GM19468 (cell line): Measurements from ENCODE around the gene PRKCH.

ENCODE experiments used
- ATAC-seq: cut with Tn5 transposase; IDR thresholded peaks from one replicate; pipeline ENCODE4 v1.9.1; 2021; ENCODE audit warnings: mild to moderate bottlenecking, moderate library complexity, moderate number of reproducible peaks; ENCODE audit not compliant: unreplicated experiment; ENCODE audit errors: extremely low read depth

PRKCH gene

DNA sequence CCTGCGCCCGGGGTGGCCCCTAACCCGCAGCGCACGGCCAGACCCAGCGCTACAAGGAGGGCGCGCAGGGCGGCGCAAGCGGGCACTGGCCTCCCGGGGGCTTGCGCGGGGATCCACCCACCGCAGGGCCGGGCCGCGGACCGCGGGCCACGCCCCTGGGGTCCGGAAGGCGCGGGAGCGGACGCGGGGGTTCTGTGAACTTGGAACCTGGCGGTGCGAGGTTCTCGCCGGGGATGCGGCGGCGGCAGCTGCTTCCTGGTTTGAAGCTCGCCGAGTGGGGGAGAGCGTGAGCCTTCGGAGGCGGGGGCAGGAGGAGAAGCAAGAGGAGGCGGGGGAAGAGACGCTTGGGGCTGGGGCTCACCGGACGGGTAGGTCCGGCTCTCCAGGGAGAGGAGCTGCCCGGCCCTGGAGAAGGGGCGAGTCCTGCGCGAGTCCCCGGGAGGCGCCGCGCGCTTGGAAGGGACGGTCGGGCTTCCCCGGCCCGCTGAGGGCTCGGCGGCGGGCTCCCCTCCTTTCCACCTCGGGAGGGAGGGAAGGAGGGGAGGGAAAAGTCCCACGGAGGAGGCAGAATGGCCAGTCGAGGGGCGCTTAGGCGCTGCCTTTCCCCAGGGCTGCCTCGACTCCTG is at the start of gene PRKCH:
Gene PRKCH, plus strand, starts transcription at position 195 of the 626 bp plus-strand sequence. CDS start 523 bp downstream, outside the sequence.
- no peak for ATAC-seq

DNA sequence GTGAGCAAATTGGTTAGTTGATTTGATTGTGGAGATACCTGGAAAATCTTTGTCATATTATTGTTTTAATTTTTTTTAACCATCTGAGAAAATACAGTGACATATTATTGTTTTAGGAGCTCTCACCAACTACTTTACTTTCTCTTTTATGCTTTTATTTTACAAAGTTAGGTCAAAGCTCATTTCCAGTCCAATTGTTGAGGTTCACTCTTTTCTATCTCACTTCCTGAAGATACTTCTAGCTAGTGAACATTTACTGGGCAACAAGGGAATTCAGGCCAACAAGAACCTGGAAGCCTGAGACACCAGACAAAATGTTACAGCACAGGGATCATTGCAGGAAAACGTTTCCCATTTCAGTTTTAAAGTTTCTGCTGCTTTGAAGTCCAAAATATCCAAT is 44.1 kb upstream of the PRKCH start:
- ATAC-seq = no peak

DNA sequence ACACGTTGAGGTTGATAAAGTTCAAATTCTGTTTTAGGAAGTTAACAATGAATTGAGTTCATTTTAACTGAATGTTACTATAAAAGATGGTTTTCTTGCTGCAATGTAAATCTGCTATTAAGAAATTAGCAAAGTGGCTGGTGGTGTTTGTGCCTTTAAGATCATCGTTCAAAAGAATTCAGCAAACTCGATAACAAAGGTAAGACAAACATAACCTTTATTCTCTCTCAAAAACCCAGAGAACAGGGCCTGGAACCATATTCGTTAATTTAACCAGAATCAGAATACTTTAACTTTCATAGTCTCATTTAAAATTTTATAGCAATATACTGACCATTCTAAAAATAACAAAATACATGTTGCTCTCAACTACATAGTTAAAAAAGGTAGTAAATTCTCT is 43.6 kb upstream of the PRKCH start:
- ATAC-seq = no peak

DNA sequence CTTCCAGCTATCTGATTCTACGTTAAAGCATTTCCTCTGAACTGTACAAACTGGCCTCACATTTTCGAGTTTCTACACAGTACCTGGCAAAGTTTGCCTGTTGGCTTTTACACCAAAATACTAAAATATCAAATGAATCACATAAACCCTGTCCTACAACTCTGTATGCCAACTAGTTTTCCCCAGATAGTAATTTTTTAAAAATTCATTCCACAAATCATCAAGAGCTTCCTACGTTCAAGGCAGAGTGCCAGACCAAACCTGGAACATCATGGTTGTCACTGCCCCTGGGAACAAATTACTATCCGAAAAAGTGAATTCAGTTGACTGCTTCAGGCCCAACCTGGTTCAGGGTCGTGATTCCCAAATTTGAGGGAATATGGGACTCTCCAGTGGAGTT is 42.3 kb upstream of the PRKCH start:
- ATAC-seq = no peak

DNA sequence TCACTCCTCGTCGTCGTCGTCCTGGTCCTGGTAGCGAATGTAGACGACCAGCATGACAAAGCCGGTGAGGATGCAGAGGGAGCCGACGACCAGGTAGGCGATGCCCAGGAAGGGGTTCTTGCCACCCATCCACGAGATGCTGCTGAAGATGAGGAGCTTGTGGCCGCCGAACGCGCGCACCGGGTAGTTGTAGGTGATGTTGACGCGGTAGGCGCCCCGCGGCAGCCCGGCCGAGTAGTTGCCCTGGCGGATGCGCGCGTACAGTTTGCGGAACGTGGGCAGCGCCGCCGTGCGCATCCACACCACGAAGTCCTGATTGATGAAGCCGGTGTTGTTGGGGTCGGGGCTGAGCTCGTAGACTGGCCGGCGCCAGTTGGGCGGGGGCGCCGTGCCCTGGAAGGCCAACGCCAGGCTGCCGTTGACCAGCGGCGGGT is 41.3 kb upstream of the PRKCH start:
- ATAC-seq = no peak

DNA sequence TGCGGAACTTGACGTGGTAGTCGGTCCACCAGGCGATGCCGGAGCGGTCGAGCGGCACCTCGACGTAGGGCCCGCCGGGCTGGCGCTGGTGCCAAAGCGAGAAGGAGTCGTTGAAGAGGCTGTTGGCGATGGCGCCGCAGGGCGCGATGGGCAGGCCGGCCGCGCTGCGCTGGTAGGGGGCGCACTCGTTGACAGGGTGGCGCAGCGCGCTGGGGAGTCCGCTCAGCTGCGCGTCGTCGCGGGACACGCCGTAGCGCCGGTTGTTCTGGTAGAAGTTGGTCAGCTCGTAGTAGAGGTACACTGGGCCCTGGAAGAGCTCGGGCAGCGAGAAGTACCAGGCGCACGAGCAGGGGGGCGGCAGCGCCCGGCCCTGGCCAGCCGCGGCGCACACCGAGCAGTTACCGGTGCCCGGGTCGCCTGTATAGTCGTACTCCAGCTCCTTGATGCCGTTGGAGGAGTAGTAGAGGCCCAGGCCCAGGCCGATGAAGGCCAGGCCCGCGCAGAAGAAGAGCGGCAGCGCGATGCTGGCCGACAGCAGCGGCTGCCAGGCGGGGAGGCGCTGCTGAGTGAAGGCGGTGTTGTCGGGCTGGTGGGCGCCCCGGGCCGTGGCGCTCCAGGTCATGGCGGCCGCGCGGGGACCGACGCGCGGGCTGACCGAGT is 40.7 kb upstream of the PRKCH start:
- no peak for ATAC-seq

DNA sequence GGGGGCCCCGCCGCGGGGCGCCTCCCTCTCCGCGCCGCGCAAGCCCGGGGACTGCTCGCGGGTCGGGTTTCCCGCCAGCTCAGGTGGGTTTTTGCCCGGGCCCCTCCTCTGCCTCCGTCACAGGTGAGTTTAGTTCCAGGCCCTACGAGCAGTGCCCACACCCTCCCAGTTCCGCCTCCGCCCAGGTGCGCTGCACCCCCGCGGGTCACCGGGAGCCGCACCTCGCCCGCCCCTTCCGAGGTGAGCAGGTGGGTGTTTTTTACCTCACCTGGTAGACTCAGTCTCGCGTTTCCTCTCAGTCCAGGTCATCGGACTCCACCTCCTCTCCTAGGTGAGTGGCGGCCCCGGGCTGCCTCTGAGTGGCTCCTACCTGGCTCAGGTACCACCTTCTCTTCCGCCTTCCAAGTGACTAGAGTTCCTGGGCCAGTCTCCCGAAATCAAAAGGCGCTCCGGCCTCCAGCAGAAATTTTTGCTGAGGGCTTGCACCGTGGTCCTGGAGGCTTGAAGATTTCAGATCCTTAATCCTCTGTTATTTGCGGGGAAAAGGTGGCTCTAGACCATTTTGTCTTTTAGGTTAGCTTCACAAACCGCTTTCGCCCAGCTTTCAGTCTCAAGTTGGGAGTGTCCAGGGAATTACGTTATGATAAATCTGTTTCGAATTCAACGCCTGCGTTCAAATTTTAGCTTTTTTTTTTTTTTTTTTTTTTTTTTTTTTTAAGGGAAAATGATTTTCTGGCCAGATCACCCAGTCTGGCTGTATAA is 40.0 kb upstream of the PRKCH start, which contains the start of gene TMEM30B:
Gene TMEM30B, minus strand, starts transcription at position 153 of the 762 bp plus-strand sequence. CDS start 191 bp downstream, outside the sequence.
- ATAC-seq = no peak

DNA sequence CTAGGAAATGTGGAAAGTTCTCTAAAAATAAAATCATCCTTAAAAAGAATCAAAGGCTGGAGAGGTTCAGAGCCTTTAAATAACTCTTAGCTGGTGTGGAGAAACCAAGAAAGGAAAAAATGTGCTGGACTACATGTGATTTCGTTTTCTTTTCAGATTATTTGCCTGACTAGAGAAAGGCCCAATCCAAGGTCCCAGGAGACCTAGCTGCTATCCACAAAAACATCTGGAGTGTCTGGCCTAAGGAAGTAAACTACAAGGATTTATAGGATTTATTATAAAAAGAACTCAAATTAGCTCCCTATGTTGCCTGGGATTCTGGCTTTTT is 39.5 kb upstream of the PRKCH start:
- ATAC-seq = no peak

DNA sequence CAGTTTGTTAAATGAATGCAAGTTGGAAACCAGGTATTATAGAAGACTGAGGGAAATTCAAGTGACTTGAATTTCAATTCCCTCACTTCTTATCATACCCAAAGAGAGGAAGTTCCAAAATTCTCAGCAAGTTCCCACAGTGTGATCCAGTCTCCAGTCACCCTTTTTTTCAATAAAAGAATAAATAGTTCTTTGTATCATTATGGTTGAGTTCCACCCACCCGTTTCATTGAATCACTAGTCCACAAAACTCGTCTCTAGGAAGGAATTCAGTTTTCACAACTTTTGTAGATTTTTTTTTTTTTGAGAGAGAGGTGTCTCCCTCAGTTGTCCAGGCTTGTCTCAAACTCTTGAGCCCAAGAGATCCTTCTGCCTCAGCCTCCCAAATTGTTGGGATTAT is 38.6 kb upstream of the PRKCH start:
- ATAC-seq = no peak

DNA sequence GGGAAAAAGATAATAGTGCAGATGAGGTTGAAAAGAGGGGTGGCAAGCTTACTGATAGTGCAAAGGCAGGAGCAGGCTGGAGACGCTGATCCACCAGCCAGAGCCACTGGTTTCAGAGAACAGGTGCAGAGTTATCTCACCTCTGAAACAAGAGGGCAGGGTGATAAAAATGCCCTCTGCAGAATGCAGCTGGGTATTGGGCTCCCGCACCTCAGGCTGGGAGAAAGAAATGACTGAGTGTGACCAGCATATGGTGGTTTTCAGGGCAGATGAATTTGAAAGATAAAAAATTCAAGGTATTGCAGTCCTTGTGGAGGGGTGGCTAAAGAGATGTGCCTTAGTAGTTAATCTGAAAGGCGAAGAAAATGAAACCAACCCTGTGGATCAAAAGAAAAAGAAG is 37.4 kb upstream of the PRKCH start:
- ATAC-seq = no peak

DNA sequence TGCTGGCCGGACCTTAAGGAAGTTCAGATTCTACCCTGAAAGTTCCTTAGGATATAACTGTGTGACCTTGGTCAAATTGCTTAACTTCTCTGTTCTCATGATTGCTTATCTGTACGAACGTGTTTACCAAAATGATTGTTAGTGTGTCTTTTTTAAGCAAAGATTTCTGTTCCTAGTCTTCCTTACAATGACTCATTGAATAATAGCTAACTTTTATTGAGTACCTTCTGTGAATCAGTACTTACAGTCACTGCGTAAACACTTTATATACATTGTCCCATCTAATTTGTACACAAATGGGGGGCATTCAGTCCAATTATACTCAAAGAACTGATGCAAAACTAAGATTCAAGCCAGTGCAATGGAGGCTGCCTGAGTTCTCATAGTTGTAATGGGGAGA is 36.0 kb upstream of the PRKCH start:
- ATAC-seq = no peak

DNA sequence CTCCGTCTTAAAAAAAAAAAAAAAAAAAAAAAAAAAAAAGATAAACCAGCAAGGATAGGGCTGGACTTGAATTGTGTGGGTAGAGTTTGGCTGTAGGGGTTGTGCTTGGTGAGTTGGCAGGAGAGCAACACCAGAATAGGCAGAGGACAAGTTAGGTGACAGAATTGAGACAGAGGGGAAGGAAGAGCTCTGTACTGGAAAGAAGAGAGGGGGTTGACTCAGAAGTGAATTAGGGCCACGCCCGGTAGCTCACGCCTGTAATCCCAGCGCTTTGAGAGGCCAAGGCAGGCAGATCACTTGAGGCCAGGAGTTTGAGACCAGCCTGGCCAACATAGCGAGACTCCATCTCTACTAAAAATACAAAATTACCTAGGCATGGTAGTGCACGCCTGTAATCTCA is 34.2 kb upstream of the PRKCH start:
- ATAC-seq = no peak

DNA sequence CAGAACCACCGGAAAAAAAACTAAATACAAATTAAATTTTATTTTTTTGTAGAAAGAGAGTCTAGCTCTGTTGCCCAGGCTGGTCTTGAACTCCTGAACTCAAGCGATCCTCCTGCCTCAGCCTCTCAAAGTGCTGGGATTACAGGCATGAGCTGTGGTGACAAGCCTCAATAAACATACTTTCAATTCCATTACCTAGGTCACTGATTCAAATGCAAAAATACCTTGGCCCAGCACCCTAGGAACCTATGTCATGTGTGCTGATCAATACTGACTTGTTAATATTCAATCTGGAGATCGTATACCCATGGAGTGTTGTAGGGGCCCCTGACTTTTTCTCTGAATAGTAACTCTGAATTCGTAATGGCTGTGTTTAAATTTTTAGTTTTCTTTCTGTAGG is 33.2 kb upstream of the PRKCH start:
- no peak for ATAC-seq

DNA sequence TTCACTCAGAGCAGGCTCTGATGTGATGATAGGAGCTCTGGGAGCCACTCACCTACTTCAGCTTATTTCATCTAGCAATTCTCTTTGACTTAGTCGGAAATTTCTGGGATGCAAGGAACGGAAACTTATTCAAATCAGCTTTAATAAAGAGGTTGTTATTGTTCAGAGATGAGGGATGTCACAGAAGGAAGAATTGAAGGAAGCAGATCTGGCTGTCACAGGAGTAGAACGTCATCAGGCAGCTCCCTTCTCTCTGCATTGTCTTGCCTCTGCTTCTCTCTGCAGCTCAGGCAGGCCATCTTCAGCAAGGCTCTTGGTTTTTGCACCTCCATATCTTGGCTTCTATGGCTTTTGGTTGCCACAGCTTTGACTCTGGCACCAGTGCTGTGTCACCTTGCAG is 32.7 kb upstream of the PRKCH start:
- ATAC-seq = no peak

DNA sequence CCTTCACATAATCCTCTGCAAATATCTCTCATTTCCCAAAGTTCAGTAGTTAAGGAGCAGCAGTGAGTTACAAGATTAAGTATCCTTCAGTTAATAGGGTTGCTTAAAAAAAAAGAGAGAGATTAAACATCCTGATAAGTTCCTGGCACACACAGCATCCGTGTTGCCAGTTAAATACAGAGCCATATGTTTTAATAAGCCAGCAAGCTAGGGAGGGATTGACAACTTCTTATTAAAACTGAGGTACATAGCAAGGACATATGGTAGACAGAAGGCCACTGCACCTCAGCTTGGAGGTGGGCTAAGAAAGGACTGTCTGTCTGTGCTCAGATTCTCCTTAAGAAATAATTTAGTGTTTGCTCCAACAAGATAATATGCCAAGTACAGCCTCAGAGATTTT is 30.7 kb upstream of the PRKCH start:
- ATAC-seq = no peak

DNA sequence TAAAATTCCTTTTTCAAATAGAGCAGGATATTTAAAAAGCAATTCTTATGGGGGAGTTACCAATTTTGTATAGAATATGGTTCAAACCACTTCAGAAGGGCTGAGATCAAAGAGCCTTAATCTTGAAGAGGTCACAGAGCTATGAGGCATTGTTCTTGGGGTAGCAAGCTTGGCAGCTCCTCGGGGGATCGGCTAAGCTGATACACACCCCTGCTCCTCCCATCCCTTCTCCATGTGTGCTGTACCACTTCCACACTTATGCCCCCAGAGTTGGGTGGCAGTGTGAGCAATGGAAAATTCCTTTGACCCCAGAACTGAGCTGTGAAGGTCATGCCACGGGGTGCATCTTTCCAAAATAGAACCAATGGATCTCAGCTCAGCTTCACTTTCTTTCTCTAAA is 25.2 kb upstream of the PRKCH start:
- ATAC-seq = no peak

DNA sequence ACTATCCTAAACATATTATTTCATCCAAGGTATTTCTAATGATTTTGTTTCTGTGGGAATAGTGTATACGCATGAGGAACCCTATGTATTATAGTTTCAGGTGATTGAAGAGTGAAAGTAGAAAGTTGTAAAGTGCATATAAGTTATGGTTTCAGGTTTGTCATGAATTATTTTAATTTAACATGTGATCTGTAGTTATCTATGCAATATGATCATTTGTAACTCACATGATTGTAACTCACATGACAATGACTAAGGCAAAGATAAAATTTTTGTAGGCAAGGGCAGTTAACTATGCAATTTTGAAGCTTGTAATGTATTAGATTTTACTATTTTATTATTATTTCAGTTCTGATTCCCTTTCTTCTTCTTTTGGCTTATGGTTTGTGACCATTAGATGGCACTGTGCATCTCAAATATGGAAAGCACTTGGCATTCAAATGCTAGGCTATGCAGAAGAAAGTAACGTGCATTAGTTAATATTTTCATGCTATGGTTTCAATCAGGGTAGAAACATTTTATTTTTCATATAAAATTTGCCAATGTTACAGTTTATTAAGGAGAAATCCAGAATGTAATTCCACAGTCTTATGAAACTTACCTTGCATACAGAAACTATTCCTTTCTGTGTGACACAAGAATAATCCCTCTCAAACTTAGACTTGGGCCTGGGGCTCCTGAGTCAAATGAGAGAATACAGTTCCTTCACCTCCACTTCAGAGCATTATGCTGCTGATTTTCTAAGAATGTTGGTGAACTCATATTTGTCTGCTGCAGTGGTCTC is 24.5 kb upstream of the PRKCH start:
- no peak for ATAC-seq

DNA sequence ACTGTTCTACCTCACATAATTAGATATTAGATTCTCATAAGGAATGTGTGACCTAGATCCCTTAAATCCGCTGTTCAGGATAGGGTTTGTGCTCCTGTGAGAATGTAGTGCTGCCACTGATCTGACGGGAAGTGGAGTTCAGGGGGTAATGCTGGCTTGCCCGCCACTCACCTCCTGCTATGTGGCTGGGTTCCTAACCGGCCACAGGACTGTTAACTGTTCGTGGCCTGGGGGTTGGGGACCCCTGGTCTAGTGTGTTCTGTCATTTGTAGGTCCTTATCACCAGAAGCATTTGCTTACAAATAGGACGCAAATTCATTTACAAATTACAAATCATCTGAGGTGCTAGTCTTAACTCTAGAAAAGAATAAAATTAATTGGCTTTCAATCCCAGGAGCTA is 23.8 kb upstream of the PRKCH start:
- no peak for ATAC-seq

DNA sequence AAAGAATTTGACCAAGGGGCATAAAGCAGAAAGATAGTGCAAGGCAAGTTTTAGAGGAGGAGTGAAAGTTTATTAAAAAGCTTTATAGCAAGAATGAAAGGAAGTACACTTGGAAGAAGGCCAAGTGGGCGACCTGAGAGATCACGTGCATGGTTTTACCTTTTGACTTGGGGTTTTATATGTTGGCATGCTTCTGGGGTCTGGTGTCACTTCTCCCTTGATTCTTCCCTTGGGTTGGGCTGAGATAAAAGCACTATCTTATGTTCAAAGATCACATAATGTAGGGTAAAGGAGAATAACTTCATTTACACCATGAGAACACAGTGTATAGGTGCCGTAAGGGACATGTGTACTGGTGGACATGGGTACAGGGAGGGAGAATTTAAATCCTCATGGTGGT is 22.6 kb upstream of the PRKCH start:
- no peak for ATAC-seq

DNA sequence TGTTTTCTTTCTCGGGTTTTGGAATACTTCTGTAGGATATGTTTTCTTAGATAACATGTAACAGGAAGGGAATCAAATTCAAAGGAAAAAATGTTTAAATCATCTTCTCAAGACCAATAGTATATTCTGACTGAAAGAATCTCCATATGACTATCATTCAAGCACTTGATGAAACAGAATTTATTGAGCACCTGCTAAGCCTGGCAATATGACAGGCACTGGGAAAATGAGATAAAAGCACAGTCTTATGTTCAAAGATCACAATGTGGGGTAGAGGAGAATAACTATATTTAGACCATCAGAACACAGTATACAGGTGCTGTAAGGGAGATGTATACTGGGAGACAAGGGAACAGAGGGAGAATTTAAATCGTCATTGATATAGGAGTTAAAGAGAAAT is 21.2 kb upstream of the PRKCH start:
- ATAC-seq = no peak

DNA sequence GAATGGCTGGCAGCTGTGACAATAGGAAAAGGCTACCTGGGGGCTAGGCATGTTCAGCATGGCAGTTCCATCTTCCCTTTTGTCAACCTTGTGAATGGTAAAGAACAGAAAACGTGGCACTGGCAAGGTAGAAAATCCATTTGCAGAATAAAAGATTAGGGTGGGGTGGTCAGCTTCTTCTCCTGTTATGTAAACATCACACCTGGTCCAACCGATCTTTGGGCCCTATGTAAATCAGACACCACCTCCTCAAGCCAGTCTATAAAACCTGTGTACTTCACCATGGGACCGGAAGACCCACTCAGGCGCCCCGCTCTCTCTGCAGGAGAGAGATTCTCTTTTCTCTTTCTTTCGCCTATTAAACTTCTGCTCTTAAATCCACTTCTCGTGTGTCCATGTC is 20.6 kb upstream of the PRKCH start:
- ATAC-seq = no peak
